ENCODE data around the gene TGFBR3L.

GRCh38 chr19:7924651-7925170 lies 10.1 kb downstream of the TGFBR3L start:
- TF ChIP-seq YY1 (IDR thresholded peaks at IDR 0.05; ENCODE audit: insufficient read depth, insufficient read length): no peak
- TF ChIP-seq SUZ12 (IDR thresholded peaks at IDR 0.05; ENCODE audit: extremely low read depth, insufficient read depth, insufficient read length): no peak
- TF ChIP-seq ZNF274 (IDR thresholded peaks at IDR 0.05; ENCODE audit: low read depth, low read length): no peak
